Mesenchymal stem cell (in vitro differentiated cells and primary cell): ENCODE data around the gene STK11.

Source experiments
- DNase-seq: peaks from one replicate; pipeline ENCODE4 v3.0.0-alpha.2; 2013
- H2AFZ ChIP-seq: one replicate; pipeline ENCODE4 v1.6.1; 2013; ENCODE audit warnings: low read depth, mild to moderate bottlenecking, control low read depth, inconsistent platforms, low read length, moderate library complexity
- H2AK5ac ChIP-seq: 2 replicates; pipeline ENCODE4 v1.6.1; 2013; ENCODE audit warnings: low read length, moderate library complexity, mild to moderate bottlenecking, inconsistent platforms; ENCODE audit not compliant: severe bottlenecking
- H2BK120ac ChIP-seq: one replicate; pipeline ENCODE4 v1.6.1; 2013; ENCODE audit warnings: low read depth, mild to moderate bottlenecking, inconsistent platforms, low read length, moderate library complexity
- H2BK12ac ChIP-seq, 2 experiments: one replicate each; pipeline ENCODE4 v1.6.1; 2013; ENCODE audit warnings: inconsistent platforms in 2 of 2, low read length in 2 of 2, mild to moderate bottlenecking in 2 of 2, moderate library complexity in 2 of 2, control low read depth in 1 of 2
- H2BK15ac ChIP-seq: one replicate; pipeline ENCODE4 v1.6.1; 2013; ENCODE audit warnings: mild to moderate bottlenecking, low read depth, inconsistent platforms; ENCODE audit not compliant: poor library complexity, severe bottlenecking
- H2BK5ac ChIP-seq: 2 replicates; pipeline ENCODE4 v1.6.1; 2013; ENCODE audit warnings: low read depth, mild to moderate bottlenecking, low read length, control low read depth, inconsistent platforms; ENCODE audit not compliant: poor library complexity, severe bottlenecking
- H3K14ac ChIP-seq, 2 experiments: one replicate each; pipeline ENCODE4 v1.6.1; 2013; ENCODE audit warnings: inconsistent platforms in 2 of 2, low read length in 2 of 2, control low read depth in 1 of 2, mild to moderate bottlenecking in 1 of 2, moderate library complexity in 1 of 2
- H3K18ac ChIP-seq, 2 experiments: one replicate each; pipeline ENCODE4 v1.6.1; 2013; ENCODE audit warnings: inconsistent platforms in 2 of 2, low read length in 2 of 2, control low read depth in 1 of 2, low read depth in 1 of 2, mild to moderate bottlenecking in 1 of 2
- H3K23ac ChIP-seq, 2 experiments: one replicate each; pipeline ENCODE4 v1.6.1; 2013; ENCODE audit warnings: inconsistent platforms in 2 of 2, low read length in 2 of 2, mild to moderate bottlenecking in 2 of 2, moderate library complexity in 2 of 2, control low read depth in 1 of 2
- H3K27ac ChIP-seq: 2 replicates; pipeline ENCODE4 v1.5.1; 2013; ENCODE audit warnings: mild to moderate bottlenecking, moderate library complexity, low read length, control low read depth, inconsistent platforms; ENCODE audit not compliant: poor library complexity, severe bottlenecking
- H3K27me3 ChIP-seq, 2 experiments: 2 replicates each; pipeline versions ENCODE4 v1.6.1 to v1.7.0; 2013; ENCODE audit warnings: low read length in 2 of 2, mild to moderate bottlenecking in 2 of 2, moderate library complexity in 2 of 2, control low read depth in 1 of 2, inconsistent platforms in 1 of 2; ENCODE audit not compliant: control insufficient read depth in 1 of 2, insufficient read depth in 1 of 2
- H3K36me3 ChIP-seq, 2 experiments: 2 replicates each; pipeline versions ENCODE4 v1.6.1 to v1.7.0; 2013; ENCODE audit warnings: low read length in 2 of 2, control low read depth in 1 of 2, inconsistent platforms in 1 of 2, low read depth in 1 of 2, mild to moderate bottlenecking in 1 of 2; ENCODE audit not compliant: insufficient read depth in 2 of 2, control insufficient read depth in 1 of 2
- H3K4ac ChIP-seq, 2 experiments: one replicate each; pipeline ENCODE4 v1.6.1; 2013; ENCODE audit warnings: inconsistent platforms in 2 of 2, low read length in 2 of 2, mild to moderate bottlenecking in 2 of 2, moderate library complexity in 2 of 2, control low read depth in 1 of 2, low read depth in 1 of 2
- H3K4me1 ChIP-seq: 2 replicates; pipeline ENCODE4 v1.6.1; 2013; ENCODE audit warnings: low read depth, low read length, control low read depth; ENCODE audit not compliant: control insufficient read depth, insufficient read depth
- H3K4me2 ChIP-seq: 2 replicates; pipeline ENCODE4 v1.6.1; 2013; ENCODE audit warnings: low read length, mild to moderate bottlenecking, inconsistent platforms; ENCODE audit not compliant: poor library complexity, severe bottlenecking
- H3K4me3 ChIP-seq, 2 experiments: 2 replicates each; pipeline versions ENCODE4 v1.5.1 to v1.7.0; 2013; ENCODE audit warnings: low read length in 2 of 2, mild to moderate bottlenecking in 2 of 2, control low read depth in 1 of 2, low read depth in 1 of 2; ENCODE audit not compliant: insufficient read depth in 1 of 2
- H3K79me1 ChIP-seq: replicated peaks from 2 replicates; pipeline ENCODE4 v1.6.1; 2013; ENCODE audit warnings: mild to moderate bottlenecking, control low read depth, low read length, inconsistent platforms; ENCODE audit not compliant: poor library complexity, severe bottlenecking
- H3K9ac ChIP-seq: 2 replicates; pipeline ENCODE4 v1.7.0; 2013; ENCODE audit warnings: mild to moderate bottlenecking, low read length, moderate library complexity
- H3K9me3 ChIP-seq: 2 replicates; pipeline ENCODE4 v1.7.0; 2013; ENCODE audit warnings: mild to moderate bottlenecking, low read length; ENCODE audit not compliant: control insufficient read depth
- H4K8ac ChIP-seq: one replicate; pipeline ENCODE4 v1.6.1; 2013; ENCODE audit warnings: inconsistent platforms, mild to moderate bottlenecking, low read length, moderate library complexity
- H4K91ac ChIP-seq: one replicate; pipeline ENCODE4 v1.6.1; 2013; ENCODE audit warnings: mild to moderate bottlenecking, low read length, inconsistent platforms
- WGBS: methylation state at CpG from one replicate; pipeline ENCODE4 v1.1.7; 2013; ENCODE audit warnings: mixed read lengths; 5-methylcytosine and 5-hydroxymethylcytosine counted together

Gene STK11

GRCh38 chr19:1230783-1231489 lies 25.4 kb downstream of the STK11 start:
- no peak overlapping the region for H2BK120ac ChIP-seq
- H2AFZ ChIP-seq = no peak overlapping the region
- no peaks in the 10 kb centered on the region for H3K27me3 ChIP-seq
- no peak overlapping the region for H3K27ac ChIP-seq
- H3K36me3 ChIP-seq = peaks cover 20 to 96% of the 10 kb centered on the region in 2 experiments
- no peak for DNase-seq
- no peak overlapping the region for H2BK5ac ChIP-seq
- H2BK12ac ChIP-seq = no peak overlapping the region
- H4K91ac ChIP-seq = no peak overlapping the region
- peak overlapping the region; percentile 35 for H2BK15ac ChIP-seq
- no peak overlapping the region for H3K14ac ChIP-seq
- H3K4me1 ChIP-seq = peaks cover 42% of the 10 kb centered on the region
- H3K79me1 ChIP-seq = peaks cover 27% of the 10 kb centered on the region
- H3K23ac ChIP-seq = no peak overlapping the region
- no peak overlapping the region for H3K18ac ChIP-seq
- H3K4me2 ChIP-seq = no peak overlapping the region
- no peak overlapping the region for H3K4ac ChIP-seq
- WGBS = 92% methylated on average over 32 of the region's 38 CpGs
- H3K4me3 ChIP-seq = no peak overlapping the region
- H3K9ac ChIP-seq = no peak overlapping the region
- no peaks in the 10 kb centered on the region for H3K9me3 ChIP-seq
- no peak overlapping the region for H4K8ac ChIP-seq
- H2AK5ac ChIP-seq = no peak overlapping the region

DNA sequence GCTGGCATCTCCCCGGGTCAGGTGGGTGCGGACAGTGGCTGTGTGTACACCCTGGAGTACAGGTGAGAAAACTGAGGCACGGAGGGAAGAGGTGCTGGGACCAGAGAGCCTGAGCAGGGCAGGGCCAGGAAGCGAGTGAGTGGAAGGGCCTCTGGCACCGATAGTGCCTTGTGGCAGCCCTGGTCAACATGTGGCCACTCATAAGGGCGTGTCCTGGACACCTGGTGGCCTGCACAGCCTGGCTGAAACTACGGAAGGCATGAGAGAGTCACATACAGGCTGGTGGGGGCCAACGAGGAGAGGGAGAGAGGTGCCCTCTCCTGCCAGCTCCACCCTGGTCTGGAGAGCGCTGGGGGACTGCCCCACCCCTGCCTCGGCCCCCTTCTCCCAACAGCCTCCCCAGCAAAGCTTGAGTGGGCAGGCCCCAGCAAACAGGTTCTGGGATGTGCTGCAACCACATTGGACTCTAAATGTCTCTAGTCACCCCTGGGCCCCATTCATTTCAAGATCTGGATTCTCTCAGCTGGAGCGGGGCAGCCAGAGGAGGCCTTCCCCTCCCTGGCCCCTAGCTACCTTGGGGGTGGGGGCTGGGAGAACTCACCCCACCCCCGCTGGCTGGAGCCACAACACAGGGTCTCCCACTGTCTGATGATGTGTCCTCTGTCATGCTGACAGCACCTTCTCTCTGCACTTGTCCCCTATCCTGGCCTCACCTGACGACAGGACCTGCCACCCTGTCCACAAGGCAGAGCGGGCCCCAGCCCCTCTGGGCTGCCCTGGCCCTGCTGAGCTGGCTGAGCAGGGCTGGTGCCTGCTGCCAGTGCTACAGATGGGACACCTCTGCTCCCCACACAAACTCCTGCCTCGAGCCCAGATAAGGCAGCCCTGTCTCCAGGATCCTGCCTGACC lies 26.4 kb downstream of the STK11 start:
- H4K8ac ChIP-seq = peak overlapping the region; percentile 35

DNA sequence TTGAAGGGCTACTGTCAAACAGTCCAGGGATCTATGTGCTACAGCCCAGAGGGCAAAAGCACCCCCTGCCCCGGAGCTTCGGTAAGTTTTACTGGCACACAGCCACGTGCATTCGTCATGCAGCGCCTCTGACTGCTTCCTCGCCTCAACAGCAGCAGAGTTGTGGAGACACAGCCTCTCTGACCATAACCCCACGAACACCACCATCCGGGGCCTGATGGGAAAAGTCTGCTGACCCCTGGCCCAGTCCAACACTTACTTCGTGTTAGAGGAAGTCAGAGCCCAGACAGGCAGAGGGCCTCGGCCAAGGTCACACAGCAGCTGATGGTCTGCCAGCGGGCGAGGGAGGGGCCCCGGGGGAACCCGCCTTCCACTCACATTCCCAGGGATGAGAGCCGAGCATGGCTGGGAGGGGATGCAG lies 27.1 kb downstream of the STK11 start:
- H3K18ac ChIP-seq = peak overlapping the region in 1 of 2 experiments; percentile 13
- H3K79me1 ChIP-seq = peaks cover 35% of the 10 kb centered on the region
- no peak overlapping the region for H2AK5ac ChIP-seq
- H4K91ac ChIP-seq = peak overlapping the region; percentile 43
- no peak overlapping the region for H2BK15ac ChIP-seq
- no peaks in the 10 kb centered on the region for H3K27me3 ChIP-seq
- peak overlapping the region in 1 of 2 experiments; percentile 59 for H3K4ac ChIP-seq
- no peak overlapping the region for H2BK120ac ChIP-seq
- H3K14ac ChIP-seq = no peak overlapping the region
- H3K9me3 ChIP-seq = no peaks in the 10 kb centered on the region
- peak overlapping the region in 1 of 2 experiments; percentile 2 for H2BK12ac ChIP-seq
- H3K36me3 ChIP-seq = peaks cover 20 to 79% of the 10 kb centered on the region in 2 experiments
- H3K4me3 ChIP-seq = no peak overlapping the region
- H2AFZ ChIP-seq = no peak overlapping the region
- H3K23ac ChIP-seq = peak overlapping the region in 1 of 2 experiments; percentile 47
- H3K4me1 ChIP-seq = peaks cover 40% of the 10 kb centered on the region
- no peak overlapping the region for H4K8ac ChIP-seq
- H3K4me2 ChIP-seq = peak overlapping the region; percentile 10
- DNase-seq = peak; percentile 78
- WGBS = 38% methylated on average over 14 of the region's 15 CpGs
- H3K27ac ChIP-seq = peak overlapping the region; percentile 13
- peak overlapping the region; percentile 27 for H3K9ac ChIP-seq
- H2BK5ac ChIP-seq = no peak overlapping the region

More for the DNA sequence above, 26.4 kb downstream of the STK11 start:
- Histone ChIP-seq H2BK5ac (no peak overlapping the region), H3K4me1 (peaks cover 40% of the 10 kb centered on the region), H2BK12ac (peak overlapping the region in 1 of 2 experiments; percentile 51), H3K14ac (peak overlapping the region in 1 of 2 experiments; percentile 19), H4K91ac (peak overlapping the region; percentile 35), H2BK120ac (no peak overlapping the region), H3K4me2 (peak overlapping the region; percentile 10), H3K4me3 (no peak overlapping the region), H3K9me3 (no peaks in the 10 kb centered on the region), H3K23ac (peak overlapping the region in 1 of 2 experiments; percentile 47), H2AK5ac (peak overlapping the region; percentile 17), H3K4ac (peak overlapping the region in 1 of 2 experiments; percentile 57), H3K18ac (peak overlapping the region in 1 of 2 experiments; percentile 13), H2AFZ (no peak overlapping the region), H3K9ac (peak overlapping the region; percentile 27), H3K27me3 (no peaks in the 10 kb centered on the region), H3K79me1 (peaks cover 31% of the 10 kb centered on the region), H3K36me3 (peaks cover 20 to 86% of the 10 kb centered on the region in 2 experiments), H3K27ac (peak overlapping the region; percentile 13), H2BK15ac (no peak overlapping the region)
- DNase-seq = no peak
- WGBS = 84% methylated on average over 15 of the region's 15 CpGs
